Mucosa of stomach (tissue), 1 donor: ENCODE data around the gene LTBP1.

Source experiments
- H3K27me3 ChIP-seq: one replicate; pipeline ENCODE4 v1.7.0; 2013; ENCODE audit warnings: mild to moderate bottlenecking, low read length; ENCODE audit not compliant: control insufficient read depth, insufficient read depth
- H3K36me3 ChIP-seq: one replicate; pipeline ENCODE4 v1.7.0; 2013; ENCODE audit warnings: low read length; ENCODE audit not compliant: control insufficient read depth, insufficient read depth
- H3K4me1 ChIP-seq: one replicate; pipeline ENCODE4 v1.7.0; 2013; ENCODE audit warnings: mild to moderate bottlenecking, low read length; ENCODE audit not compliant: control insufficient read depth, insufficient read depth
- H3K4me3 ChIP-seq: one replicate; pipeline ENCODE4 v1.7.0; 2013; ENCODE audit warnings: low read length
- H3K9ac ChIP-seq: one replicate; pipeline ENCODE4 v1.7.0; 2013; ENCODE audit warnings: mild to moderate bottlenecking, low read length, moderate library complexity
- H3K9me3 ChIP-seq: one replicate; pipeline ENCODE4 v1.7.0; 2013; ENCODE audit warnings: mild to moderate bottlenecking, low read length, moderate library complexity; ENCODE audit not compliant: control insufficient read depth
- donor health status: Pancreatic carcinoma.

The LTBP1 gene

DNA sequence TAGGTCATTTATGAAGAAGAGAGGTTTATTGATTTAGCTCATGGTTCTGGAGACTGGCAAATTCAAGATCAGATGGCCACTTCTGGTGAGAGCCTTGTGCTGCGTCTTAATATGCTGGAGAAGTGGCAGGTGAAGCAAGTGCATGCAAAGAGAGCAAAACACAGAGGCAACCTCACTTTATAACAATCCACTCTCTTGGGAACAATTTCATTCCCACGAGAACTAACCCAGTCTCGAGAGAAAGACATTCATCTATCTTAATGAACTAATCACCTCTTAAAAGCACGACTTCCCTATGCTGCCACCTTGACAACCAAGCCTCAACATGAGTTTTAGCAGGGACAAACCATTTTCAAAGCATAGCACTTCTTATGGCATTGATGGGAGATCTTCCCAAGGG is 343.2 kb downstream of the LTBP1 start:
- Histone ChIP-seq H3K36me3 (no peaks in the 10 kb centered on the region), H3K4me3 (no peak overlapping the region), H3K9ac (no peak overlapping the region), H3K4me1 (peaks cover 7% of the 10 kb centered on the region), H3K27me3 (no peaks in the 10 kb centered on the region), H3K9me3 (no peaks in the 10 kb centered on the region)

DNA sequence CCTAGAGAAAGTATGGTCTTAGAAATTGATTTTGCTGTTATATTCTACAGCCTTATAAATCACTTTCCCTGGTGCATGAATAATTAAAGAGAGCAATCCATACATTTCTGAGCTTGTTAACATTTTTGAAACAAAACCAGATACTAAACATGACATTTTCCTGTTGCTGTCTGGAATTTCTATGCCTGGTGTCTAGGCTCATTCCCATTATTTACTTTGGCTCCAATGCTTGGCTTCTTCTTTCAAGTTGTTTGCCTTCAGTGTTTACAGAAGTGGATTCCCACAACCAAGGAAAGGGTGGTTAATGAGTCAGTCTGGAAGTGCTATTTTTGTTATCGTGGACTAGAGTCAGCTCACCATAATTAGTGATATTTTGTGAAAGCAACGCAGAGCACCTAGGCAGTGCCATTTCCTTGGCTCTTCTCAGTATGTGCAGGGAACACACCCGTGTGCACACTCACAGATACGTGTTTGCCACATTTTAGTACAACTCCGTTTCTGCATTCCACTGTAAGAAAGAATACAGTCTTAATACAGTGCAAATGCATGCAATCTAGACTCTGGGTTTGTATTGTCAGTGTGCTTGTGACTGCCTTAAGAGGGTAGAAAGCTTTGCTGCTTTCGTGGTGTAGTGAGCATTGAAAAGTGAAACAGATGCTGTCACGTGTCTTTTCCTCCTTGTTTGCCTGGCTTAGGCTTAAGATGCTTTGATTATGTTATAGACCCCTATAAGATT is 344.7 kb downstream of the LTBP1 start:
- Histone ChIP-seq H3K27me3 (no peaks in the 10 kb centered on the region), H3K9ac (no peak overlapping the region), H3K4me3 (peak overlapping the region; percentile 7), H3K36me3 (no peaks in the 10 kb centered on the region), H3K4me1 (peaks cover 7% of the 10 kb centered on the region), H3K9me3 (no peaks in the 10 kb centered on the region)

DNA sequence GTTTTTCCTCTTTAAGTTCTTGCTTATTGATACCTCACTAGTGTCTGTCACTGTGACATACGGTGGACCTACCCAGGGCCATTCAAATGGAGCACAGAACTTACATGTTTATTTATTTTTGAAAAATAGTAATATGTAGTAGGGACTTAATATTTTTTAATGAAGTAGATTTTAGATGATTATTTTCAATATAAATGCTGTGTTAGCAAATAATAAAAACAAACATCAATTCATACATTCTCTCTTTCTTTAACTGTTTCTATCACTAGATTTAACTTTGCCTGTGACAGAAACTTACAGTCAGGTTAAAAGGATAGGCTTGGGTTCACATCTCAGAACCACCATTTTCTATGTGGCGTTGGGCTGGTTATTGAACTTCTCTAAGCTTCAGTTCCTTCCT is 345.3 kb downstream of the LTBP1 start:
- Histone ChIP-seq H3K9me3 (no peaks in the 10 kb centered on the region), H3K27me3 (no peaks in the 10 kb centered on the region), H3K9ac (no peak overlapping the region), H3K36me3 (no peaks in the 10 kb centered on the region), H3K4me3 (peak overlapping the region; percentile 7), H3K4me1 (peaks cover 7% of the 10 kb centered on the region)

DNA sequence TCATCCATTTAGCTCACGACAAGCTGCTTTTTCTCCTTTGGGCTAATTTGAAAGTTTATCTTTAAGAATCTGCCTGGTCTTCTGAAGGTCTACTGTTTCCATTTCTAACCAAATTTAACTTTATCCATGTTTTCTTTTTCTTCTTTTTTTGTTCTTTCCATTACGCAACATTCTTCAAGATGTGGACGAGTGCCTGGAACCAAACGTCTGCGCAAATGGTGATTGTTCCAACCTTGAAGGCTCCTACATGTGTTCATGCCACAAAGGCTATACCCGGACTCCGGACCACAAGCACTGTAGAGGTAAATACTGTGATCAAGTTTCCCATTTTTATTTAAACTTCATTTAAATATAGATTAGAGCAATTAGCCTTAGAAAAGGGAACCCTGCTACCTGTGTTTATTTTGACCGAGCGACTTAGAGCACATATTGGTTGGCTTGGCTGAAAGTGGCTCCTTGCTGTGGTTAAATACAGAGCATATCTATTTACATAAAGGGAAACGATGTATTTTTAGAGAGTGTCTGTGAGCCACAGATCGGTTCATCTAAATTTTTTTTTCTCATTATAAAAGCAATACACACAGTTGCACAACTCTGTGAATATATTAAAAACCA is 346.3 kb downstream of the LTBP1 start:
- Histone ChIP-seq H3K9me3 (no peaks in the 10 kb centered on the region), H3K9ac (no peak overlapping the region), H3K27me3 (no peaks in the 10 kb centered on the region), H3K36me3 (no peaks in the 10 kb centered on the region), H3K4me3 (no peak overlapping the region), H3K4me1 (peaks cover 7% of the 10 kb centered on the region)

DNA sequence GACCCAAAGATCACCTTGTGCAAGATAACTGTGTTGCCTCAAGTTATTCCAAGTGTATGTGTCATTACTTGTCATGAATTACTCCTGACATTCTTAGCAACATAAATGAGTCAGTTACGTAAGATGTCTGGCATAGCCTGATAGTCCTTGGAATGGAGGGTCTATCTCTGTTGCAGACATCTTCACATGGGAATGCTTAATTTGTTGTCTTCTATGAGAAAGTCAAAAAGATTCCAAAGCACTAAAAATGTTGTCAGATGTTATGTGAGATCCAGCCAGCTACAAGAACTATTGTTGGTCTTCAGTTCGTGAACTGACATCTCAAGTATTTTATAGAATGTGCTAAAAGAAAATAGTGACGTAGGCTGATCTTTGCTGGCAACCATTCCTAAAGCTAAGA is 351.5 kb downstream of the LTBP1 start:
- Histone ChIP-seq H3K36me3 (no peaks in the 10 kb centered on the region), H3K4me1 (no peaks in the 10 kb centered on the region), H3K4me3 (no peak overlapping the region), H3K9me3 (no peaks in the 10 kb centered on the region), H3K9ac (no peak overlapping the region), H3K27me3 (no peaks in the 10 kb centered on the region)

DNA sequence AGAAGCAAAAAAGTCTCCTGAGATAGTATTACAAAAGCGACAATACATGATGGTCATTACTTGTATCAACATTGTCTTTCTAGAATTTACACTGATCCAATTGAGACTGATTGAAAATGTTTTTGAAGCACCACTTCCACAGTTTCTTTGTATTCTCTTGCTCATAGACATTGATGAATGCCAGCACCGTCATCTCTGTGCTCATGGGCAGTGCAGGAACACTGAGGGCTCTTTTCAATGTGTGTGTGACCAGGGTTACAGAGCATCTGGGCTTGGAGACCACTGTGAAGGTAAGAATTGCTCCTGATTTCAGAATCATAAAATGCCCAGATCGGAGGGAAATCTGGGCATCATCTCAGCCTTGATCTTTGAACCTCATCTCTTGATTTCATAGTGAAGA is 354.6 kb downstream of the LTBP1 start:
- H3K36me3 ChIP-seq: no peaks in the 10 kb centered on the region
- H3K9ac ChIP-seq: no peak overlapping the region
- peaks cover 10% of the 10 kb centered on the region for H3K4me1 ChIP-seq
- H3K27me3 ChIP-seq: no peaks in the 10 kb centered on the region
- no peaks in the 10 kb centered on the region for H3K9me3 ChIP-seq
- no peak overlapping the region for H3K4me3 ChIP-seq

DNA sequence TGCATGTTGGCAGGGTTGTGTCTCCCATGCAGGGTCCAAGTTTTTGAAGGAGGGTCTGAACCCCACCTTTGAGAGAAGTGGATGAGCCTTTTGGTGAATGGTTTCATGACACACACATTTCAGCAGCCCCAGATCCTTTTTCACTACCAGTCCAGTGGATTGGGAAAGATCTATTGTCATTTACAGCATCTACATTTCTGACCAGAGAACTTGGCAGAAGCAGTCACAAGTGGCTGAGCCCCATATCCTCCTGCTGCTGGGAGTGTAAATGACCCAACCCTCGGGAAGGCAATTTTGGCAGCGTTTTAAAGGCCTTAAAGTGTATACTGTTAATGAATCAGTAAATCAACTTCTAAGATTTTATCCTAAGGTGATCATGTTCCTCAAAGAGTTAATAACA is 355.6 kb downstream of the LTBP1 start:
- Histone ChIP-seq H3K9ac (no peak overlapping the region), H3K27me3 (no peaks in the 10 kb centered on the region), H3K36me3 (no peaks in the 10 kb centered on the region), H3K9me3 (no peaks in the 10 kb centered on the region), H3K4me3 (no peak overlapping the region), H3K4me1 (peaks cover 10% of the 10 kb centered on the region)

DNA sequence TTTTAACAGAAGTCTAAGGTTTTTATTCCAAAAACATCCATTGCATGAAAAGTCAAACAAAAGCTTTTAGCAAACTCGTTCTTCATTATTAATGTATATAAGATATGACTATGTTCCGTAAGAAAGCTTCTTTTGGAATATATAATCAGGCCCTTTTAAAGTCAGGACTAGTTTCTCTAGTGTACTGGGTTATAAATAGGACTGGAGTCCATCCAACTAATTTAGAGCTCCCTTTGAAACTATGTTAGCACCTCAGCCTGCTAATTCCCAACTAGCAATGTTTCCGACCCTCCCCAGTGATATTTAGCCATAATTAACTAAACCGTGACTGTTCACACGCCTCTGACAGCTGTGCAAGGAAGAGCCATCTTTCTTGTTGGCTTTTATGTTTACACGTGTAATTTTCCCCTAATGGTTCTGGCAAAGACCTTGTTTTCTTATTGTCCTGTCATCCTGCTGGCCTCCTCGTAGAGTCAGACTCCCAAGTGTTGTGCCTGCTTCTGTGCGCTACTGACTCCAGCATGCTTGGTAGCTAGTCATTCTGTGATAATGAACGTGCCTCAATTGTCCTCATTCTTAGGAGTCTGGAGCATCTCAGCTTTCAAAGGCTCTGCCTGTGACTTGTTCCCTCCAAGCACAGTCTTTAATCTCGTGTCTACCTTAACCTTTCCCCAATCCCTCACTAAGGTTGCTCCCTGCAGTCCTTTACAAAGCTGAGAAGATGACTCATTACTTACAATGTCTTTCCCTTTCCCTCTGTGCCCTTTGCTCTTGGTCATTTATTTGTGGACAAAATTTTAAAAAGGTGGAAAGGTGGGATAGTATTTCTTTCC is 357.5 kb downstream of the LTBP1 start:
- no peaks in the 10 kb centered on the region for H3K9me3 ChIP-seq
- no peaks in the 10 kb centered on the region for H3K27me3 ChIP-seq
- no peak overlapping the region for H3K4me3 ChIP-seq
- no peak overlapping the region for H3K9ac ChIP-seq
- peaks cover 10% of the 10 kb centered on the region for H3K4me1 ChIP-seq
- H3K36me3 ChIP-seq: no peaks in the 10 kb centered on the region

DNA sequence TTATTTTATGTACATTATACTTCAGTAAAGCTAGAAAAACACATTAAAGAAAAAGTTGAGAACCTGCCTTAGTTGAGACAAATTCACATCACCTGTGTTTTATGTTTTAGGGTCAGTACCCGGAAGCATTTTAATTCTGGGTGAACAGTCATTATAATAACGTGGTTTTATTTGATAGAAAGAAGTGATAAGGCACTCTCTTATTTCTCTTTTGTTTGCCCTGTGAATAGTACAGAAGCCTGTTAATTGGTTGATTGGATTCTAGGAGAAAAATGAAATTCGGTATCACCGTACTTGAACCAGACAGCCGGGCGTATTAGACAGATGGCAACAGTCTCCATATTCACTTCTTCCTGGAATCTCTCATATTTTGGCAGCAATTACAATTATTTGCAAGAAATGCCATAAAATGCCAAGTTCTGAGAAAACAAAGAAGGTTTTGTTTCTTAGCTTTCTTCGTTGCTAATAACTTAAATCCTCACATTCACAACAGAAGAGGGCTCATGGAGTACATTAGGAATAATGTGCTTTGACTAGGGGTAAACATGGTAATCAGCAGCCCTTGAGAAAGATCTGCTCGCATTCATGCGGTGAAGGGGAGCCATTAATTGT is 361.0 kb downstream of the LTBP1 start:
- Histone ChIP-seq H3K36me3 (no peaks in the 10 kb centered on the region), H3K4me3 (no peak overlapping the region), H3K4me1 (peaks cover 10% of the 10 kb centered on the region), H3K9me3 (no peaks in the 10 kb centered on the region), H3K27me3 (no peaks in the 10 kb centered on the region), H3K9ac (no peak overlapping the region)

DNA sequence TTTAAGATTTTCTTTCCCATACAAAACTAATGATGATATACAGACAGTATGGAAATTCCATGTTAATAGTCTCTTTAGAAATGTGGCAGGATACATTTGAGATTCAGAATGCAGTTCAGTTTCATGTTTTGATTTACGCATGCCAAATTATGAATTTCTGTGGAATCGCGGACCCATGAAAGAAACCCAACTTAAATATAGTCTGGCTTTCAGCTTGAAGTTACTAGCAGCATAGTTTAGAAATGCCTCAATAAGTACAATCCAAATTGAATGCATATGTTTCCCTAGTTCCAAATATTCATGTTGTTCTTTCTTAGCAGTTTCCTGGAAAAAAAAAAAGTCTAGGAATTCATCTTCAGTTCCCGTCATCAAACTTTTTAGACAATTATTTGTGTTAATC is 365.6 kb downstream of the LTBP1 start:
- Histone ChIP-seq H3K4me3 (no peak overlapping the region), H3K9me3 (no peaks in the 10 kb centered on the region)

DNA sequence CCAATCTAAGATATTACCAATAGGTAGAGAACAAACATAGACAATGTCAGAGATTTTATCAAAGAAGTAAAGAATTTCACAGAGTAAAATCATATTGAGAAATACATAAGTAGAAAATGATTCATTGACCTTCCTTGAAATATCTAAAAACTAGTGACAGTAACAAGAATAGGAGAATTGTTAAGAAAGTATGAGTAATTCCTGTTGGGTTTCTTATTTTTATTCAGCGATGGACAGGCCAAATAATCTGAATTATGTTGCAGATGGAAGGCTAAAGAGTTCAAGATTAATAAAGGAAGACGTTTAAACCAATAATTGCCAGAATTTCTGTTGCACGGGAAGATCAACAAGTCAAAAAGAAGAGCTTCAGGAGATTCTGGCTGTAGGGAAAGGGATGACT is 366.3 kb downstream of the LTBP1 start:
- H3K4me1 ChIP-seq: no peaks in the 10 kb centered on the region
- H3K4me3 ChIP-seq: no peak overlapping the region
- no peaks in the 10 kb centered on the region for H3K27me3 ChIP-seq
- H3K9me3 ChIP-seq: no peaks in the 10 kb centered on the region
- H3K9ac ChIP-seq: no peak overlapping the region
- no peaks in the 10 kb centered on the region for H3K36me3 ChIP-seq

More for the DNA sequence above, 365.6 kb downstream of the LTBP1 start:
- no peaks in the 10 kb centered on the region for H3K36me3 ChIP-seq
- no peak overlapping the region for H3K9ac ChIP-seq
- H3K27me3 ChIP-seq: no peaks in the 10 kb centered on the region
- no peaks in the 10 kb centered on the region for H3K4me1 ChIP-seq

DNA sequence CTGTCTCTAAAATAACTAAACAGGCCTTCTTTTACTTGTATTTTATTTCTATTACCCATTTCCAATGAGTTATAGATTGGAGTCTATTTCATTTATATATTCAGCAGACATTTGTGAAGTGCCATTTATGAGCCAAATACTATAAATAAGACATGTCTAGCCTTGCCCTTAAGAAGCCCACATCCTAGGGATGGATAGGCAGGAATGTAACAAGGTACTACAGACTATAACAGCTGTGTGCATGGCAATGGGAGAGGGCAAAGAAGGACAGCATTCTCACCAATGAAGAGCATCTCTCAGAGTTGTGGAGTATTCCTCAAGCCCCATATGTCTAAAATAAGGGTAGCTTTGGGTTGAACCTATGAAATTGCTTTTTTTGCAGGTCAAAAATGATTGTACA is 367.8 kb downstream of the LTBP1 start:
- Histone ChIP-seq H3K36me3 (no peaks in the 10 kb centered on the region), H3K27me3 (no peaks in the 10 kb centered on the region), H3K9me3 (no peaks in the 10 kb centered on the region), H3K4me3 (no peak overlapping the region), H3K4me1 (no peaks in the 10 kb centered on the region), H3K9ac (no peak overlapping the region)
